Liver (tissue), 9 donors: Measurements from ENCODE around the gene CAVIN1. TPM values are rescaled to one million over a fixed set of nuclear protein-coding genes. Genes with fewer than 3 reads are reported as not detected.

Experiments
- DNase-seq: peaks from one replicate; pipeline ENCODE4 v3.0.0-alpha.2; 2017; ENCODE audit warnings: low spot score
- H3K27ac ChIP-seq, 2 donors: one replicate each; pipeline ENCODE4 v1.7.0; 2013; ENCODE audit warnings: inconsistent platforms in 2 of 2, low read length in 2 of 2, control low read depth in 1 of 2, low read depth in 1 of 2, mild to moderate bottlenecking in 1 of 2
- H3K27me3 ChIP-seq, 4 donors: one replicate each; pipeline versions ENCODE4 v1.6.1 to v1.7.0; 2013; ENCODE audit warnings: low read length in 3 of 4, inconsistent platforms in 1 of 4, mild to moderate bottlenecking in 1 of 4, moderate library complexity in 1 of 4; ENCODE audit not compliant: control insufficient read depth in 4 of 4, insufficient read depth in 4 of 4
- H3K36me3 ChIP-seq, 4 donors: one replicate each; pipeline versions ENCODE4 v1.6.1 to v1.7.0; 2013; ENCODE audit warnings: low read length in 3 of 4, mild to moderate bottlenecking in 3 of 4, low read depth in 1 of 4, moderate library complexity in 1 of 4; ENCODE audit not compliant: control insufficient read depth in 4 of 4, insufficient read depth in 3 of 4
- H3K4me1 ChIP-seq, 4 donors: one replicate each; pipeline versions ENCODE4 v1.6.1 to v1.7.0; 2013; ENCODE audit warnings: low read length in 3 of 4, mild to moderate bottlenecking in 3 of 4, moderate library complexity in 1 of 4; ENCODE audit not compliant: control insufficient read depth in 4 of 4, insufficient read depth in 4 of 4
- H3K4me3 ChIP-seq, 3 donors: one replicate each; pipeline versions ENCODE4 v1.6.1 to v1.7.0; 2013; ENCODE audit warnings: low read length in 3 of 3, control low read depth in 1 of 3, low read depth in 1 of 3, mild to moderate bottlenecking in 1 of 3
- H3K9ac ChIP-seq, 2 donors: one replicate each; pipeline ENCODE4 v1.7.0; 2013; ENCODE audit warnings: low read length in 2 of 2, mild to moderate bottlenecking in 2 of 2, moderate library complexity in 2 of 2, control low read depth in 1 of 2, low read depth in 1 of 2
- H3K9me3 ChIP-seq, 4 donors: one replicate each; pipeline versions ENCODE4 v1.6.1 to v1.7.0; 2013; ENCODE audit warnings: low read length in 3 of 4; ENCODE audit not compliant: control insufficient read depth in 4 of 4
- CTCF ChIP-seq: fragments of 150-350 bp; IDR thresholded peaks from 2 replicates; pipeline ENCODE4 v1.5.1; 2017; ENCODE audit warnings: improper control_type of control experiment, low read depth, low read length; ENCODE audit not compliant: missing input control
- FOXA1 ChIP-seq: IDR thresholded peaks from 2 replicates; pipeline ENCODE4 v1.6.1; 2016; ENCODE audit warnings: antibody characterized with exemption
- GABPA ChIP-seq, 2 donors: IDR thresholded peaks in 1 of 2; conservative IDR thresholded peaks in 1 of 2; 2 replicates each; pipeline ENCODE4 v1.6.1; 2016; ENCODE audit warnings: antibody characterized with exemption in 2 of 2, mild to moderate bottlenecking in 1 of 2, moderate library complexity in 1 of 2
- HNF4A ChIP-seq, 2 donors: conservative IDR thresholded peaks; 2 replicates each; pipeline ENCODE4 v1.6.1; 2016; ENCODE audit warnings: antibody characterized with exemption in 2 of 2, mild to moderate bottlenecking in 2 of 2
- NR2F2 ChIP-seq: IDR thresholded peaks from 2 replicates; pipeline ENCODE4 v1.6.1; 2016; ENCODE audit warnings: antibody characterized with exemption
- RAD21 ChIP-seq, 2 donors: IDR thresholded peaks; 2 replicates each; pipeline ENCODE4 v1.6.1; 2016; ENCODE audit warnings: antibody characterized with exemption in 2 of 2, mild to moderate bottlenecking in 2 of 2
- REST ChIP-seq: IDR thresholded peaks from 2 replicates; pipeline ENCODE4 v1.6.1; 2016; ENCODE audit warnings: antibody characterized with exemption, mild to moderate bottlenecking
- RXRA ChIP-seq, 2 donors: IDR thresholded peaks; 2 replicates each; pipeline ENCODE4 v1.6.1; 2017 to 2018; ENCODE audit warnings: antibody characterized with exemption in 2 of 2, mild to moderate bottlenecking in 1 of 2
- SP1 ChIP-seq: IDR thresholded peaks from 2 replicates; pipeline ENCODE4 v1.6.1; 2018; ENCODE audit warnings: antibody characterized with exemption, mild to moderate bottlenecking
- TAF1 ChIP-seq: conservative IDR thresholded peaks from 2 replicates; pipeline ENCODE4 v1.6.1; 2016; ENCODE audit warnings: antibody characterized with exemption, mild to moderate bottlenecking
- YY1 ChIP-seq: IDR thresholded peaks from 2 replicates; pipeline ENCODE4 v1.6.1; 2016; ENCODE audit warnings: antibody characterized with exemption, mild to moderate bottlenecking
- ZBTB33 ChIP-seq: IDR thresholded peaks from 2 replicates; pipeline ENCODE4 v1.6.1; 2016; ENCODE audit warnings: antibody characterized with exemption
- WGBS: extraction: QIAGEN DNeasy Blood & Tissue Kit; methylation state at CpG from one replicate; pipeline ENCODE4 v1.1.7; 2013; 5-methylcytosine and 5-hydroxymethylcytosine counted together
- polyA plus RNA-seq, 2 donors: library from polyadenylated mRNA; stranded (reverse) in 1 of 2; unstranded in 1 of 2; fragments of 200-250 nt in 1 of 2; fragments of >200 nt in 1 of 2; fragmentation: Nextera tagmentation in 1 of 2; extraction: Ambion mirVana in 1 of 2; gene quantifications; one replicate each; pipeline versions ENCODE4 v1.2.1 to v1.2.3, GENCODE V29; 2013 to 2015
- total RNA-seq, 2 donors: library from RNA; depleted of rRNA; stranded (reverse); fragments of >200 nt; gene quantifications; one replicate each; pipeline ENCODE4 v1.2.3, GENCODE V29; 2014
- TF ChIP-seq, protein P1 (sequence below): IDR thresholded peaks from 2 replicates; pipeline ENCODE4 v1.6.1; 2016; ENCODE audit warnings: antibody characterized with exemption
- TF ChIP-seq, protein P2 (sequence below): IDR thresholded peaks from 2 replicates; pipeline ENCODE4 v1.6.1; 2016; ENCODE audit warnings: antibody characterized with exemption
- donor health status: healthy.
- donor health status: healthy.
- donor health status: healthy.
- donor health status: healthy.
- donor health status: healthy.

Gene CAVIN1
- total and polyA plus RNA-seq, 4 donors = 6.5 to 27.0 (median 14.4) TPM

- no peak for DNase-seq
- Histone ChIP-seq H3K4me1 (peaks cover 0 to 2% (median 1%) of the 10 kb centered on the region in 4 donors), H3K27me3 (no peaks in the 10 kb centered on the region), H3K27ac (peak overlapping the region; percentile 14 to 52), H3K9ac (no peak overlapping the region), H3K36me3 (no peaks in the 10 kb centered on the region), H3K9me3 (no peaks in the 10 kb centered on the region), H3K4me3 (no peak overlapping the region)
- 56% methylated on average over 5 of the region's 5 CpGs for WGBS
- no peak for TF ChIP-seq HNF4A (conservative IDR thresholded peaks at IDR 0.05)
- TF ChIP-seq RAD21 (IDR thresholded peaks at IDR 0.05) = no peak
- TF ChIP-seq CTCF = no peak
- no peak for TF ChIP-seq SP1
- TF ChIP-seq ZBTB33 = no peak
- TF ChIP-seq YY1 = no peak
- TF ChIP-seq TAF1 = no peak
- no peak for TF ChIP-seq REST
- no peak for TF ChIP-seq GABPA (IDR thresholded peaks at IDR 0.05 in 1 of 2, conservative IDR thresholded peaks at IDR 0.05 in 1 of 2)
Observed at GRCh38 chr17:42406615-42407288, 16.3 kb downstream of the CAVIN1 start.

- H3K4me1 ChIP-seq = peaks cover 0 to 2% (median 1%) of the 10 kb centered on the region in 4 donors
- H3K4me3 ChIP-seq = no peak overlapping the region
- no peaks in the 10 kb centered on the region for H3K27me3 ChIP-seq
- no peaks in the 10 kb centered on the region for H3K36me3 ChIP-seq
- TF ChIP-seq NR2F2 = no peak
- no peak for TF ChIP-seq RXRA (IDR thresholded peaks at IDR 0.05)
- TF ChIP-seq, protein P1, sequence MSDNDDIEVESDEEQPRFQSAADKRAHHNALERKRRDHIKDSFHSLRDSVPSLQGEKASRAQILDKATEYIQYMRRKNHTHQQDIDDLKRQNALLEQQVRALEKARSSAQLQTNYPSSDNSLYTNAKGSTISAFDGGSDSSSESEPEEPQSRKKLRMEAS = no peak
- no peak for TF ChIP-seq REST
- peak; percentile 87 for TF ChIP-seq CTCF
- TF ChIP-seq RAD21 (IDR thresholded peaks at IDR 0.05) = peak; percentile 95
- no peak for TF ChIP-seq FOXA1
- TF ChIP-seq, protein P2, sequence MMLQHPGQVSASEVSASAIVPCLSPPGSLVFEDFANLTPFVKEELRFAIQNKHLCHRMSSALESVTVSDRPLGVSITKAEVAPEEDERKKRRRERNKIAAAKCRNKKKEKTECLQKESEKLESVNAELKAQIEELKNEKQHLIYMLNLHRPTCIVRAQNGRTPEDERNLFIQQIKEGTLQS = no peak
- 30% methylated on average over 26 of the region's 26 CpGs for WGBS
- DNase-seq = peak; percentile 90
- no peaks in the 10 kb centered on the region for H3K9me3 ChIP-seq
- H3K27ac ChIP-seq = no peak overlapping the region
- H3K9ac ChIP-seq = no peak overlapping the region
Observed at GRCh38 chr17:42405963-42406495, 17.0 kb downstream of the CAVIN1 start.
